ENCODE results near the gene ASIC2.
A peak's percentile ranks its signal among the peaks of the same experiment; 100 is the strongest.
"Not testable (repeated sequence)": the region's sequence is repeated elsewhere in the genome, so short reads cannot be mapped to it uniquely, and the experiment has no call there.

Gene ASIC2

GRCh38 chr17:33015716-33016346 is 277.3 kb downstream of the ASIC2 start:
- no peak for DNase-seq

- no peak for DNase-seq
These were observed 278.3 kb downstream of the ASIC2 start for GRCh38 chr17:33014751-33015150.

GRCh38 chr17:33013596-33014375 is 279.3 kb downstream of the ASIC2 start:
- no peak for DNase-seq

- no peak for DNase-seq
These were observed 280.5 kb downstream of the ASIC2 start for GRCh38 chr17:33012522-33013033.

- DNase-seq, result no peak
These were observed 283.5 kb downstream of the ASIC2 start for GRCh38 chr17:33009636-33010035.

- no peak for DNase-seq
These were observed 285.9 kb downstream of the ASIC2 start for GRCh38 chr17:33007186-33007585.

- DNase-seq, result no peak
These were observed 290.8 kb downstream of the ASIC2 start for GRCh38 chr17:33002246-33002645.

- no peak for DNase-seq
These were observed 294.2 kb downstream of the ASIC2 start for GRCh38 chr17:32998887-32999228.

- DNase-seq, result peak; percentile 68
These were observed 294.8 kb downstream of the ASIC2 start for GRCh38 chr17:32998111-32998886.

GRCh38 chr17:32995416-32996045 is 297.6 kb downstream of the ASIC2 start:
- no peak for DNase-seq

GRCh38 chr17:32993977-32994376 is 299.1 kb downstream of the ASIC2 start:
- no peak for DNase-seq

- no peak for DNase-seq
These were observed 300.6 kb downstream of the ASIC2 start for GRCh38 chr17:32992321-32993033.

- DNase-seq, result no peak
These were observed 304.5 kb downstream of the ASIC2 start for GRCh38 chr17:32988481-32989101.

- DNase-seq, result not testable (repeated sequence)
These were observed 305.2 kb downstream of the ASIC2 start for GRCh38 chr17:32987868-32988267.

GRCh38 chr17:32987453-32987805 is 305.7 kb downstream of the ASIC2 start:
- DNase-seq, result not testable (repeated sequence)

- DNase-seq, result no peak
These were observed 307.9 kb downstream of the ASIC2 start for GRCh38 chr17:32985050-32985756.

- not testable (repeated sequence) for DNase-seq
These were observed 311.5 kb downstream of the ASIC2 start for GRCh38 chr17:32981611-32982010.

- DNase-seq, result no peak
These were observed 312.9 kb downstream of the ASIC2 start for GRCh38 chr17:32980230-32980629.

GRCh38 chr17:32976605-32977004 is 316.5 kb downstream of the ASIC2 start:
- no peak for DNase-seq

GRCh38 chr17:32976131-32976530 is 317.0 kb downstream of the ASIC2 start:
- no peak for DNase-seq

- no peak for DNase-seq
These were observed 321.9 kb downstream of the ASIC2 start for GRCh38 chr17:32971171-32971570.
